ENCODE measurements around the gene LCN15. TPM values are rescaled to one million over a fixed set of nuclear protein-coding genes. Genes with fewer than 3 reads are reported as not detected.

LCN15 gene
- total RNA-seq, 1 experiment from 2014 or later = not detected

DNA sequence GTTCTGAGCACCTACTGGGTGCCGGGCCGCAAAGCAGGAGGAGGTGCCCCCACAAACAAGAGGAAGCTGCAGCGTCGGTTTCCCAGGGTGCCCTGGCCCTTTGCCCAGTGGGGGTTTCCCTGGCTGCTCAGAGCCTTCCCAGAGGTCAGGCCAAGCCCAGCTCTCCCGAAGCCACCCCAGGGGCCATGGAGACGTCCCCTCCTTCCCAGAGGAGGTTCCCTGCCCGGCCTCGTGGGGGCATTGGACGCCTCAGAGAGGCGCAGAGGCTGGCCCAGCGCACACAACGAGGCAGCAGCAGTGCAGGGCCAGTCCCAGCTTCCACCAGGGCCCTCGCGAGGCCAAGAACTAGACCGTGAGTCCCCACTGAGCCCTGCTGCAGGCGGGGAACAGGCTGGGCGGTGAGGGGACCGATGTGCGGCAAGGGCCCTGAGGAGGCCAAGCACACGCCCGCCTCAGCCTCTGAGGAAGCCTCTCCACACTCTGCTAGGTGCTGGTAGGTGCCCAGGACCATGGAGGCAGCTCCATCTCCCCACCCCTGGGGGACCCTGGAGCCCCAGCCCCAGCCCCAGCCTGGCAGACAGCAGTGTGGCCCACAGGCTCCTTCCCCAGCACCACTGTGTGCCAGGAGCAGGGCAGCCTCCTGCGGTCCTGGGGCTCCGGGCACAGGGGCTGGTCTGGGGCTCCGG is 45.0 kb downstream of the LCN15 start:
- no peak overlapping the region for H3T11ph ChIP-seq (ENCODE audit: low read length)
- H3K27ac ChIP-seq (ENCODE audit: insufficient read length, low read depth, low read length) = no peak overlapping the region
- no peak overlapping the region for H2BK120ac ChIP-seq (ENCODE audit: low read depth, low read length, poor library complexity, severe bottlenecking)
- no peak overlapping the region for H2BK5ac ChIP-seq (ENCODE audit: insufficient read length, low read length)
- H3K14ac ChIP-seq (ENCODE audit: insufficient read depth, low read length) = no peak overlapping the region
- no peak overlapping the region for H3K23ac ChIP-seq (ENCODE audit: insufficient read length, low read depth, low read length)
- no peaks in the 10 kb centered on the region for H3K27me3 ChIP-seq (ENCODE audit: insufficient read depth, low read length)
- H3K56ac ChIP-seq (ENCODE audit: insufficient read length, low read depth, low read length) = no peak overlapping the region
- no peaks in the 10 kb centered on the region; the same call in 1 of the 2 replicates for H3K27me3 Mint-ChIP-seq (ENCODE audit: low read depth)
- peak; percentile 39 for DNase-seq
- TF ChIP-seq, protein P1, sequence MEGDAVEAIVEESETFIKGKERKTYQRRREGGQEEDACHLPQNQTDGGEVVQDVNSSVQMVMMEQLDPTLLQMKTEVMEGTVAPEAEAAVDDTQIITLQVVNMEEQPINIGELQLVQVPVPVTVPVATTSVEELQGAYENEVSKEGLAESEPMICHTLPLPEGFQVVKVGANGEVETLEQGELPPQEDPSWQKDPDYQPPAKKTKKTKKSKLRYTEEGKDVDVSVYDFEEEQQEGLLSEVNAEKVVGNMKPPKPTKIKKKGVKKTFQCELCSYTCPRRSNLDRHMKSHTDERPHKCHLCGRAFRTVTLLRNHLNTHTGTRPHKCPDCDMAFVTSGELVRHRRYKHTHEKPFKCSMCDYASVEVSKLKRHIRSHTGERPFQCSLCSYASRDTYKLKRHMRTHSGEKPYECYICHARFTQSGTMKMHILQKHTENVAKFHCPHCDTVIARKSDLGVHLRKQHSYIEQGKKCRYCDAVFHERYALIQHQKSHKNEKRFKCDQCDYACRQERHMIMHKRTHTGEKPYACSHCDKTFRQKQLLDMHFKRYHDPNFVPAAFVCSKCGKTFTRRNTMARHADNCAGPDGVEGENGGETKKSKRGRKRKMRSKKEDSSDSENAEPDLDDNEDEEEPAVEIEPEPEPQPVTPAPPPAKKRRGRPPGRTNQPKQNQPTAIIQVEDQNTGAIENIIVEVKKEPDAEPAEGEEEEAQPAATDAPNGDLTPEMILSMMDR (conservative IDR thresholded peaks at IDR 0.05) = no peak
- no peak overlapping the region for H2BK15ac ChIP-seq (ENCODE audit: low read depth, low read length)
- no peak overlapping the region for H4K91ac ChIP-seq (ENCODE audit: insufficient read length, low read depth, low read length)
- no peaks in the 10 kb centered on the region for H3K9me3 ChIP-seq (ENCODE audit: control insufficient read depth, low read depth, low read length)
- H2AFZ ChIP-seq (ENCODE audit: low read length) = no peak overlapping the region
- H4K5ac ChIP-seq (ENCODE audit: insufficient read length, low read depth, low read length) = no peak overlapping the region
- no peak overlapping the region for H2BK12ac ChIP-seq (ENCODE audit: insufficient read length, low read depth, low read length)
- H3K4ac ChIP-seq (ENCODE audit: low read depth, low read length) = no peak overlapping the region
- WGBS (ENCODE audit: extremely low coverage, insufficient read length, low lambda C conversion rate) = no CpG with 5 or more reads among the region's 24 CpGs
- H4K8ac ChIP-seq (replicated peaks; ENCODE audit: insufficient read length, low read depth, low read length) = no peak overlapping the region
- H3K79me2 ChIP-seq (ENCODE audit: insufficient read depth, low read length) = no peaks in the 10 kb centered on the region
- no peaks in the 10 kb centered on the region for H3K23me2 ChIP-seq (ENCODE audit: insufficient read length, low read depth, low read length, poor library complexity, severe bottlenecking)
- H3K4me1 ChIP-seq (ENCODE audit: insufficient read depth, low read length) = no peaks in the 10 kb centered on the region
- no peak overlapping the region for H3K9ac ChIP-seq (ENCODE audit: extremely low read depth, insufficient read length, low read length)
- no peak overlapping the region for H3K4me3 Mint-ChIP-seq
- H3K27ac Mint-ChIP-seq = no peak overlapping the region
- no peak overlapping the region for H2AK5ac ChIP-seq (ENCODE audit: insufficient read length, low read length)
- no peak overlapping the region for H3K18ac ChIP-seq (ENCODE audit: insufficient read length, low read depth, low read length)
- no peaks in the 10 kb centered on the region; a peak in 1 of 5 replicates for H3K9me3 Mint-ChIP-seq
- H3K4me2 ChIP-seq (ENCODE audit: insufficient read depth, insufficient read length, low read length) = no peak overlapping the region
- H4K20me1 ChIP-seq (ENCODE audit: control insufficient read depth, insufficient read depth, insufficient read length) = no peaks in the 10 kb centered on the region
- no peak overlapping the region for H2BK20ac ChIP-seq (ENCODE audit: low read depth, low read length, poor library complexity, severe bottlenecking)
- H3K4me1 Mint-ChIP-seq = peaks cover 3 to 6% of the 10 kb centered on the region in 2 experiments; a peak in 2 of 4 replicates
- H3K36me3 Mint-ChIP-seq (ENCODE audit: insufficient read depth in 1 of 3, low read depth in 3 of 3) = peaks cover 10 to 23% (median 14%) of the 10 kb centered on the region in 3 experiments; a peak in 6 of 7 replicates
- peaks cover 2% of the 10 kb centered on the region for H3K79me1 ChIP-seq (ENCODE audit: insufficient read depth, low read depth, low read length, poor library complexity, severe bottlenecking)
